HepG2 (cell line): ENCODE results near the gene SLC38A4. TPM values are rescaled to one million over a fixed set of nuclear protein-coding genes. Genes with fewer than 3 reads are reported as not detected.

Experiments used
- ATAC-seq: fragments of 200-7000 bp; cut with Tn5 transposase; 3 replicates; pipeline ENCODE4 v1.9.1; 2020; ENCODE audit warnings: mild to moderate bottlenecking, moderate library complexity
- BruUV-seq: library from RNA; stranded (reverse); fragments of 400-500 nt; replicated peaks from 2 replicates; lab custom pipeline; 2021; lab: Mats Ljungman, UMichigan
- CTCF ChIA-PET: fragments of 300-600 bp; formaldehyde crosslinking; extraction: SDS; loops from one replicate; lab custom pipeline; 2021; ENCODE audit warnings: low total read pairs, inconsistent platforms, low intra/inter-chr PET ratio; lab: Yijun Ruan, JAX
- POLR2A ChIA-PET: fragments of 350-600 bp; sonication (Branson Sonifier 250); formaldehyde crosslinking; loops from one replicate; lab custom pipeline; 2020; ENCODE audit warnings: antibody characterized with exemption, inconsistent platforms; lab: Yijun Ruan, JAX
- DNase-seq: peaks from one replicate; pipeline ENCODE4 v3.0.0-alpha.2; 2015; ENCODE audit warnings: low spot score
- FAIRE-seq: peaks from 3 replicates; lab custom pipeline; 2011; peaks lifted over from hg19 to GRCh38; lab: Jason Lieb, UNC
- H2AFZ ChIP-seq: one replicate; pipeline ENCODE4 v1.6.1; 2011; ENCODE audit warnings: low read length, inconsistent platforms
- H3K27ac ChIP-seq: fragments of 300-600 bp; 3 replicates; pipeline ENCODE4 v1.8.0; 2011; ENCODE audit warnings: mixed run types, mild to moderate bottlenecking, mixed read lengths, low read length, inconsistent platforms; ENCODE audit not compliant: insufficient read depth; ENCODE audit errors: extremely low read length
- H3K27me3 ChIP-seq, 2 experiments: fragments of 200-600 bp in 1 of 2; 2 replicates in 1 of 2; 3 replicates in 1 of 2; pipeline versions ENCODE4 v1.6.0 to v1.8.0; 2011; ENCODE audit warnings: low read length in 2 of 2, mild to moderate bottlenecking in 2 of 2, moderate library complexity in 2 of 2, inconsistent platforms in 1 of 2; ENCODE audit not compliant: insufficient read depth in 2 of 2, control insufficient read depth in 1 of 2
- H3K36me3 ChIP-seq, 2 experiments: fragments of 200-600 bp in 1 of 2; replicated peaks in 1 of 2; 2 replicates in 1 of 2; 3 replicates in 1 of 2; pipeline versions ENCODE4 v1.5.1 to v1.8.0; 2011; ENCODE audit warnings: low read length in 2 of 2, inconsistent platforms in 1 of 2; ENCODE audit not compliant: insufficient read depth in 2 of 2, control insufficient read depth in 1 of 2
- H3K4me1 ChIP-seq: 2 replicates; pipeline ENCODE4 v1.5.1; 2012; ENCODE audit warnings: low read length, inconsistent platforms; ENCODE audit not compliant: insufficient read depth
- H3K4me2 ChIP-seq: 2 replicates; pipeline ENCODE4 v1.6.0; 2011; ENCODE audit warnings: low read depth, low read length, inconsistent platforms
- H3K4me3 ChIP-seq, 3 experiments: fragments of 200-600 bp in 1 of 3; sonication (generic), shearing (Covaris generic) in 1 of 3; replicated peaks in 1 of 3; 2 replicates each; pipeline ENCODE4 v1.5.1; 2011 to 2016; ENCODE audit warnings: low read length in 3 of 3, inconsistent platforms in 2 of 3, low read depth in 2 of 3, mild to moderate bottlenecking in 2 of 3, control low read depth in 1 of 3, mixed read lengths in 1 of 3; ENCODE audit not compliant: insufficient read depth in 1 of 3
- H3K79me2 ChIP-seq: one replicate; pipeline ENCODE4 v1.6.1; 2011; ENCODE audit warnings: low read length, inconsistent platforms; ENCODE audit not compliant: insufficient read depth
- H3K9ac ChIP-seq: 2 replicates; pipeline ENCODE4 v1.6.0; 2011; ENCODE audit warnings: mild to moderate bottlenecking, low read depth, low read length, inconsistent platforms; ENCODE audit not compliant: insufficient read depth
- H3K9me3 ChIP-seq: 2 replicates; pipeline ENCODE4 v1.5.1; 2012; ENCODE audit warnings: mild to moderate bottlenecking, low read length
- H4K20me1 ChIP-seq: 2 replicates; pipeline ENCODE4 v1.6.0; 2011; ENCODE audit warnings: inconsistent platforms, mild to moderate bottlenecking, low read length, moderate library complexity; ENCODE audit not compliant: insufficient read depth
- ATF2 ChIP-seq: sonication (generic); formaldehyde crosslinking; IDR thresholded peaks from 2 replicates; pipeline ENCODE4 v1.4.0; 2020; ENCODE audit warnings: missing genetic modification reagents
- GMEB1 ChIP-seq: sonication (generic); formaldehyde crosslinking; IDR thresholded peaks from 2 replicates; pipeline ENCODE4 v1.5.1; 2020; ENCODE audit warnings: missing genetic modification reagents, mild to moderate bottlenecking, borderline replicate concordance
- IKZF5 ChIP-seq: IDR thresholded peaks from 2 replicates; pipeline ENCODE4 v1.6.1; 2018; ENCODE audit warnings: missing genetic modification reagents, mild to moderate bottlenecking, missing compliant biosample characterization
- MLXIP ChIP-seq: sonication (generic); formaldehyde crosslinking; IDR thresholded peaks from 2 replicates; pipeline ENCODE4 v1.9.0; 2021; ENCODE audit warnings: missing genetic modification reagents, borderline replicate concordance
- SAP130 ChIP-seq: IDR thresholded peaks from 2 replicates; pipeline ENCODE4 v1.6.1; 2016; ENCODE audit warnings: low read depth
- SNRNP70 ChIP-seq: fragments of 200-400 bp; formaldehyde crosslinking; IDR thresholded peaks from 2 replicates; pipeline ENCODE4 v1.6.1; 2017; ENCODE audit warnings: mild to moderate bottlenecking, low read depth, low read length, moderate library complexity
- TERF1 ChIP-seq: sonication (generic); formaldehyde crosslinking; IDR thresholded peaks from 2 replicates; pipeline ENCODE4 v1.8.0; 2022; ENCODE audit warnings: mild to moderate bottlenecking, missing genetic modification reagents, moderate library complexity
- TGIF2 ChIP-seq: IDR thresholded peaks from 2 replicates; pipeline ENCODE4 v1.6.1; 2016; ENCODE audit warnings: control low read depth, missing compliant biosample characterization
- YEATS4 ChIP-seq: sonication (generic); formaldehyde crosslinking; IDR thresholded peaks from 2 replicates; pipeline ENCODE4 v1.4.0; 2020; ENCODE audit warnings: missing genetic modification reagents, borderline replicate concordance
- ZBTB42 ChIP-seq: sonication (generic); formaldehyde crosslinking; IDR thresholded peaks from 2 replicates; pipeline ENCODE4 v1.5.0; 2020; ENCODE audit warnings: mild to moderate bottlenecking, missing genetic modification reagents
- ZFP36L2 ChIP-seq: sonication (generic); formaldehyde crosslinking; IDR thresholded peaks from 2 replicates; pipeline ENCODE4 v1.4.0; 2020; ENCODE audit warnings: missing genetic modification reagents
- ZMYM3 ChIP-seq: sonication (generic); formaldehyde crosslinking; IDR thresholded peaks from 2 replicates; pipeline ENCODE4 v1.5.1; 2020; ENCODE audit warnings: mild to moderate bottlenecking, missing genetic modification reagents
- ZNF234 ChIP-seq: sonication (generic); formaldehyde crosslinking; conservative IDR thresholded peaks from 2 replicates; pipeline ENCODE4 v1.5.1; 2020; ENCODE audit warnings: mild to moderate bottlenecking, missing genetic modification reagents
- ZNF512 ChIP-seq: sonication (generic); formaldehyde crosslinking; IDR thresholded peaks from 2 replicates; pipeline ENCODE4 v1.4.0; 2020; ENCODE audit warnings: mild to moderate bottlenecking, missing genetic modification reagents
- WGBS: methylation state at CpG from one replicate; pipeline ENCODE4 v1.1.6; 2017; ENCODE audit warnings: low lambda C conversion rate; 5-methylcytosine and 5-hydroxymethylcytosine counted together
- in situ Hi-C: cut with HindIII; loops from 2 replicates; pipeline ENCODE4 v1.10.0; 2017; ENCODE audit warnings: low pct_unique_long_range_greater_than_20kb; ENCODE audit not compliant: extremely low pct_ligation_motif_present
- intact Hi-C: fragments of 100-400 bp; cut with micrococcal nuclease; formaldehyde crosslinking; loops from one replicate; pipeline ENCODE4 v1.10.0; 2022; ENCODE audit not compliant: unreplicated experiment
- polyA plus RNA-seq, 8 experiments: library from polyadenylated mRNA; depleted of rRNA in 3 of 8; stranded (reverse) in 7 of 8; unstranded in 1 of 8; fragments of >200 nt; fragmentation: Illumina TruSeq in 4 of 8; extraction: Trizol in 4 of 8; gene quantifications; 2 replicates each; pipeline versions ENCODE4 v1.2.1 to v1.2.3, GENCODE V29; 2011 to 2016; ENCODE audit warnings: low read depth in 4 of 8, missing spikeins in 1 of 8, mixed read lengths in 1 of 8; ENCODE audit not compliant: insufficient read depth in 1 of 8
- total RNA-seq, 5 experiments: library from RNA; depleted of rRNA; stranded (reverse); fragments of >200 nt; fragmentation: Illumina TruSeq; extraction: Trizol; gene quantifications; 2 replicates each; pipeline ENCODE4 v1.2.3, GENCODE V29; 2016; ENCODE audit warnings: low read depth in 1 of 5

SLC38A4 gene
- total and polyA plus RNA-seq, 2 of the 13 experiments (the other 11 are each of a cell fraction or from before 2014, with no cell fraction given), result 3.5 to 5.2 TPM

- WGBS, result 41% methylated on average over 2 of the region's 2 CpGs
- no peaks in the 10 kb centered on the region for H3K36me3 ChIP-seq
- intact Hi-C loops (no loop called here), in situ Hi-C loops (no loop called here)
- H3K79me2 ChIP-seq, result no peaks in the 10 kb centered on the region
- BruUV-seq, result no TSS peak
- H3K27ac ChIP-seq, result peak overlapping the region; percentile 59
- FAIRE-seq (peak; percentile 58), DNase-seq (peak; percentile 82), ATAC-seq (peak; percentile 94)
- no peaks in the 10 kb centered on the region; a peak in 1 of 5 replicates for H3K27me3 ChIP-seq
- no peak overlapping the region for H2AFZ ChIP-seq
- H3K4me1 ChIP-seq, result peaks cover 58% of the 10 kb centered on the region
- peak overlapping the region; percentile 56 for H3K4me2 ChIP-seq
- peak overlapping the region; percentile 33; the same call in 1 of the 2 replicates for H3K9ac ChIP-seq
- no peaks in the 10 kb centered on the region for H3K9me3 ChIP-seq
- H3K4me3 ChIP-seq, result 0 out of 6 replicates have a peak overlapping the region, but pooled peaks of 1 of the 3 experiments have one; percentile 3
- ChIA-PET POLR2A (interaction anchor here (1.0 to 1.1 kb wide), 2 partner anchors 14 to 440 kb away, joined by 3 read pairs; no protein-coding TSS in a partner anchor), CTCF (no interaction called here)
- H4K20me1 ChIP-seq, result no peaks in the 10 kb centered on the region
- no peak for TF ChIP-seq ZFP36L2 (CRISPR knock-in tag)
- TF ChIP-seq GMEB1, result no peak
- TF ChIP-seq ZMYM3 (CRISPR knock-in tag), result no peak
- TF ChIP-seq ZBTB42 (CRISPR knock-in tag), result no peak
- no peak for TF ChIP-seq TGIF2 (CRISPR knock-in tag)
- TF ChIP-seq SNRNP70, result no peak
- TF ChIP-seq ZNF512 (CRISPR knock-in tag), result no peak
- peak; percentile 40; the same call in 1 of the 2 replicates for TF ChIP-seq ATF2 (CRISPR knock-in tag)
- TF ChIP-seq SAP130 (CRISPR knock-in tag), result 0 out of 2 replicates have a peak, but pooled peaks have one; percentile 27
- TF ChIP-seq IKZF5 (CRISPR knock-in tag), result no peak
- no peak for TF ChIP-seq MLXIP (CRISPR knock-in tag)
- no peak for TF ChIP-seq ZNF234 (CRISPR knock-in tag)
- TF ChIP-seq TERF1 (CRISPR knock-in tag), result no peak
- no peak for TF ChIP-seq YEATS4 (CRISPR knock-in tag)
These were observed 27.7 kb downstream of the SLC38A4 start for GRCh38 chr12:46798056-46798455.
